Ishikawa (cell line): Measurements from ENCODE around the gene TRAF7.

ENCODE experiments used
- CEBPB ChIP-seq: IDR thresholded peaks from 2 replicates; pipeline ENCODE4 v1.6.1; 2012
- CREB1 ChIP-seq: IDR thresholded peaks from 2 replicates; pipeline ENCODE4 v1.6.1; 2012; ENCODE audit warnings: low read depth
- EGR1 ChIP-seq: IDR thresholded peaks from 2 replicates; pipeline ENCODE4 v1.6.1; 2012
- EP300 ChIP-seq: IDR thresholded peaks from 2 replicates; pipeline ENCODE4 v1.6.1; 2012; ENCODE audit warnings: borderline replicate concordance
- FOXM1 ChIP-seq: IDR thresholded peaks from 2 replicates; pipeline ENCODE4 v1.6.1; 2012; ENCODE audit warnings: low read depth, borderline replicate concordance
- MAX ChIP-seq: IDR thresholded peaks from 2 replicates; pipeline ENCODE4 v1.6.1; 2012
- NFIC ChIP-seq: IDR thresholded peaks from 2 replicates; pipeline ENCODE4 v1.6.1; 2012
- RAD21 ChIP-seq: IDR thresholded peaks from 2 replicates; pipeline ENCODE4 v1.6.1; 2012; ENCODE audit warnings: low read depth
- REST ChIP-seq: IDR thresholded peaks from 2 replicates; pipeline ENCODE4 v1.6.1; 2012; ENCODE audit warnings: low read depth, mild to moderate bottlenecking
- TAF1 ChIP-seq: IDR thresholded peaks from 2 replicates; pipeline ENCODE4 v1.6.1; 2012; ENCODE audit warnings: low read depth, mild to moderate bottlenecking
- TCF12 ChIP-seq: IDR thresholded peaks from 2 replicates; pipeline ENCODE4 v1.6.1; 2012; ENCODE audit warnings: low read depth
- TEAD4 ChIP-seq: IDR thresholded peaks from 2 replicates; pipeline ENCODE4 v1.6.1; 2012
- USF1 ChIP-seq: IDR thresholded peaks from 2 replicates; pipeline ENCODE4 v1.6.1; 2012
- YY1 ChIP-seq: IDR thresholded peaks from 2 replicates; pipeline ENCODE4 v1.6.1; 2012; ENCODE audit warnings: low read depth
- ZBTB7A ChIP-seq: IDR thresholded peaks from 2 replicates; pipeline ENCODE4 v1.6.1; 2012; ENCODE audit warnings: low read depth

TRAF7 gene

GRCh38 chr16:2194166-2194834, 38.7 kb downstream of the TRAF7 start:
- TF ChIP-seq TEAD4, result no peak

GRCh38 chr16:2194852-2195321, 39.3 kb downstream of the TRAF7 start:
- TF ChIP-seq YY1 (no peak), MAX (0 out of 2 replicates have a peak, but pooled peaks have one; percentile 9), RAD21 (peak; percentile 79)

GRCh38 chr16:2195322-2196161, 40.0 kb downstream of the TRAF7 start:
- TF ChIP-seq YY1 (no peak), TAF1 (no peak), RAD21 (no peak)

GRCh38 chr16:2196162-2196980, 40.8 kb downstream of the TRAF7 start, which contains the start of gene CASKIN1:
TSS of gene CASKIN1 (minus strand) at chr16:2196605. CDS start at chr16:2196432, 173 bp downstream.
- TF ChIP-seq EGR1 (no peak), MAX (0 out of 2 replicates have a peak, but pooled peaks have one; percentile 29)

GRCh38 chr16:2196981-2197511, 41.5 kb downstream of the TRAF7 start:
- TF ChIP-seq REST (no peak), FOXM1 (no peak), CEBPB (no peak), EP300 (no peak), TAF1 (no peak), CREB1 (no peak), USF1 (no peak), TEAD4 (no peak), MAX (no peak), TCF12 (no peak), NFIC (no peak)

- TF ChIP-seq USF1 (no peak), REST (no peak), EP300 (no peak), TAF1 (no peak), MAX (no peak), TCF12 (no peak), ZBTB7A (no peak), YY1 (no peak), CREB1 (no peak), TEAD4 (no peak)
Observed at GRCh38 chr16:2197765-2198164, 42.2 kb downstream of the TRAF7 start.
